HepG2 (cell line): ENCODE measurements around the gene ACSF3. TPM values are rescaled to one million over a fixed set of nuclear protein-coding genes. Genes with fewer than 3 reads are reported as not detected.

Experiments
- ARNT ChIP-seq: fragments of 450-650 bp; IDR thresholded peaks from 2 replicates; pipeline ENCODE4 v1.6.1; 2017
- CTCF ChIP-seq: sonication (generic); formaldehyde crosslinking; IDR thresholded peaks from 2 replicates; pipeline ENCODE4 v1.5.0; 2020; ENCODE audit warnings: mild to moderate bottlenecking, missing genetic modification reagents, moderate library complexity
- EHMT2 ChIP-seq: fragments of 200-600 bp; sonication (generic); IDR thresholded peaks from 2 replicates; pipeline ENCODE4 v1.7.0; 2017; ENCODE audit warnings: antibody characterized with exemption, low read depth, low read length, borderline replicate concordance
- FLYWCH1 ChIP-seq: sonication (generic); formaldehyde crosslinking; IDR thresholded peaks from 2 replicates; pipeline ENCODE4 v1.8.1; 2023; ENCODE audit warnings: mild to moderate bottlenecking, missing genetic modification reagents
- HIVEP1 ChIP-seq: sonication (generic); formaldehyde crosslinking; IDR thresholded peaks from 2 replicates; pipeline ENCODE4 v1.4.0; 2020; ENCODE audit warnings: mild to moderate bottlenecking, missing genetic modification reagents
- ISL2 ChIP-seq: sonication (generic); formaldehyde crosslinking; IDR thresholded peaks from 2 replicates; pipeline ENCODE4 v1.5.0; 2020; ENCODE audit warnings: missing genetic modification reagents
- MLX ChIP-seq: IDR thresholded peaks from 2 replicates; pipeline ENCODE4 v1.6.1; 2016
- NFE2L1 ChIP-seq: sonication (generic); formaldehyde crosslinking; IDR thresholded peaks from 2 replicates; pipeline ENCODE4 v1.4.0; 2020; ENCODE audit warnings: missing genetic modification reagents, mild to moderate bottlenecking, borderline replicate concordance
- PAXIP1 ChIP-seq: sonication (generic); formaldehyde crosslinking; conservative IDR thresholded peaks from 2 replicates; pipeline ENCODE4 v1.4.0; 2020; ENCODE audit warnings: mild to moderate bottlenecking, missing genetic modification reagents, moderate library complexity
- PHF20 ChIP-seq: sonication (generic); formaldehyde crosslinking; IDR thresholded peaks from 2 replicates; pipeline ENCODE4 v1.5.0; 2020; ENCODE audit warnings: mild to moderate bottlenecking, missing genetic modification reagents
- RBAK ChIP-seq: sonication (generic); formaldehyde crosslinking; IDR thresholded peaks from 2 replicates; pipeline ENCODE4 v1.5.1; 2020; ENCODE audit warnings: mild to moderate bottlenecking, missing genetic modification reagents
- SAP130 ChIP-seq: IDR thresholded peaks from 2 replicates; pipeline ENCODE4 v1.6.1; 2016; ENCODE audit warnings: low read depth
- STAT5B ChIP-seq: sonication (generic); formaldehyde crosslinking; IDR thresholded peaks from 2 replicates; pipeline ENCODE4 v1.4.0; 2020; ENCODE audit warnings: missing genetic modification reagents
- TGIF2 ChIP-seq: IDR thresholded peaks from 2 replicates; pipeline ENCODE4 v1.6.1; 2016; ENCODE audit warnings: control low read depth, missing compliant biosample characterization
- USF2 ChIP-seq, 2 experiments: sonication (generic) in 1 of 2; formaldehyde crosslinking in 1 of 2; IDR thresholded peaks; 2 replicates each; pipeline versions ENCODE4 v1.5.1 to v1.6.1; 2011 to 2020; ENCODE audit warnings: borderline replicate concordance in 1 of 2, low read depth in 1 of 2, low read length in 1 of 2, mild to moderate bottlenecking in 1 of 2, missing genetic modification reagents in 1 of 2, moderate library complexity in 1 of 2
- ZBTB4 ChIP-seq: sonication (generic); formaldehyde crosslinking; IDR thresholded peaks from 2 replicates; pipeline ENCODE4 v1.4.0; 2020; ENCODE audit warnings: missing genetic modification reagents, mild to moderate bottlenecking, borderline replicate concordance
- polyA plus RNA-seq, 8 experiments: library from polyadenylated mRNA; depleted of rRNA in 3 of 8; stranded (reverse) in 7 of 8; unstranded in 1 of 8; fragments of >200 nt; fragmentation: Illumina TruSeq in 4 of 8; extraction: Trizol in 4 of 8; gene quantifications; 2 replicates each; pipeline versions ENCODE4 v1.2.1 to v1.2.3, GENCODE V29; 2011 to 2016; ENCODE audit warnings: low read depth in 4 of 8, missing spikeins in 1 of 8, mixed read lengths in 1 of 8; ENCODE audit not compliant: insufficient read depth in 1 of 8
- total RNA-seq, 5 experiments: library from RNA; depleted of rRNA; stranded (reverse); fragments of >200 nt; fragmentation: Illumina TruSeq; extraction: Trizol; gene quantifications; 2 replicates each; pipeline ENCODE4 v1.2.3, GENCODE V29; 2016; ENCODE audit warnings: low read depth in 1 of 5

Gene ACSF3
- total and polyA plus RNA-seq, 2 of the 13 experiments (the other 11 are each of a cell fraction or from before 2014, with no cell fraction given): 14.9 to 30.6 TPM

- no peak for TF ChIP-seq PAXIP1 (CRISPR knock-in tag)
- no peak for TF ChIP-seq STAT5B (CRISPR knock-in tag)
- no peak for TF ChIP-seq FLYWCH1 (CRISPR knock-in tag)
- TF ChIP-seq MLX (CRISPR knock-in tag): no peak
- no peak for TF ChIP-seq PHF20 (CRISPR knock-in tag)
- TF ChIP-seq RBAK (CRISPR knock-in tag): no peak
- TF ChIP-seq ARNT: no peak
- TF ChIP-seq ZBTB4 (CRISPR knock-in tag): no peak
- peak; percentile 73 for TF ChIP-seq SAP130
- no peak for TF ChIP-seq CTCF (CRISPR knock-in tag)
- TF ChIP-seq USF2 (IDR thresholded peaks at IDR 0.05; ENCODE audit: low read depth, low read length): no peak
- TF ChIP-seq USF2 (CRISPR knock-in tag; IDR thresholded peaks at IDR 0.05; ENCODE audit: borderline replicate concordance): no peak
- TF ChIP-seq NFE2L1: no peak
- peak; percentile 61; the same call in 1 of the 2 replicates for TF ChIP-seq TGIF2
- peak; percentile 80; the same call in 1 of the 2 replicates for TF ChIP-seq HIVEP1 (CRISPR knock-in tag)
- TF ChIP-seq ISL2 (CRISPR knock-in tag): no peak
- no peak for TF ChIP-seq EHMT2
Observed at GRCh38 chr16:89171216-89172170, 77.8 kb downstream of the ACSF3 start, which contains the start of gene CDH15 (continued).
